B cell (primary cell): Measurements from ENCODE around the gene ARHGEF3. TPM values are rescaled to one million over a fixed set of nuclear protein-coding genes. Genes with fewer than 3 reads are reported as not detected.

Experiments
- ATAC-seq: fragments of 200-7000 bp; cut with Tn5 transposase; one replicate; pipeline ENCODE4 v1.10.0; 2021; ENCODE audit warnings: low read depth, mild to moderate bottlenecking, moderate number of reproducible peaks, moderate library complexity
- CTCF ChIA-PET: fragments of 350-600 bp; sonication (Branson Sonifier 250); formaldehyde crosslinking; loops from one replicate; lab custom pipeline; 2021; ENCODE audit warnings: antibody characterized with exemption, inconsistent platforms; lab: Charles Lee
- POLR2A ChIA-PET: fragments of 350-600 bp; sonication (Branson Sonifier 250); formaldehyde crosslinking; loops from one replicate; lab custom pipeline; 2021; ENCODE audit warnings: antibody characterized with exemption; lab: Charles Lee
- DNase-seq: peaks from one replicate; pipeline ENCODE4 v3.0.0; 2013
- H2AFZ ChIP-seq: 2 replicates; pipeline ENCODE4 v1.6.1; 2012; ENCODE audit warnings: mild to moderate bottlenecking, low read depth, low read length; ENCODE audit not compliant: insufficient read depth, poor library complexity, severe bottlenecking
- H3K27ac ChIP-seq, 2 donors: 1 replicate in 1 of 2; 2 replicates in 1 of 2; pipeline ENCODE4 v1.5.1; 2012 to 2013; ENCODE audit warnings: low read length in 2 of 2, mild to moderate bottlenecking in 2 of 2, moderate library complexity in 1 of 2
- H3K27me3 ChIP-seq, 4 experiments: fragments of 200-600 bp in 1 of 4; sonication (generic) in 1 of 4; replicated peaks in 1 of 4; 1 replicate in 2 of 4; 2 replicates in 2 of 4; pipeline versions ENCODE4 v1.6.1 to v1.7.0; 2013 to 2016; ENCODE audit warnings: low read length in 3 of 4, mild to moderate bottlenecking in 2 of 4, mixed read lengths in 1 of 4, moderate library complexity in 1 of 4; ENCODE audit not compliant: insufficient read depth in 4 of 4, control insufficient read depth in 3 of 4; ENCODE audit errors: control extremely low read depth in 1 of 4
- H3K36me3 ChIP-seq, 2 experiments: replicated peaks in 1 of 2; 1 replicate in 1 of 2; 2 replicates in 1 of 2; pipeline versions ENCODE4 v1.6.1 to v1.7.1; 2013; ENCODE audit warnings: low read length in 1 of 2; ENCODE audit not compliant: insufficient read depth in 2 of 2, control insufficient read depth in 1 of 2; ENCODE audit errors: control extremely low read depth in 1 of 2, extremely low read depth in 1 of 2
- H3K4me1 ChIP-seq, 2 donors: fragments of 200-600 bp in 1 of 2; sonication (generic) in 1 of 2; 1 replicate in 1 of 2; 2 replicates in 1 of 2; pipeline versions ENCODE4 v1.5.1 to v1.6.1; 2013 to 2017; ENCODE audit warnings: low read length in 2 of 2; ENCODE audit not compliant: control insufficient read depth in 2 of 2, insufficient read depth in 2 of 2
- H3K4me2 ChIP-seq: replicated peaks from 2 replicates; pipeline ENCODE3; 2012; ENCODE audit warnings: mild to moderate bottlenecking, low read depth, low read length; ENCODE audit not compliant: poor library complexity, severe bottlenecking
- H3K4me3 ChIP-seq, 5 experiments: fragments of 200-600 bp in 1 of 5; sonication (generic) in 1 of 5; 1 replicate in 3 of 5; 2 replicates in 2 of 5; pipeline versions ENCODE4 v1.5.1 to v1.7.0; 2011 to 2016; ENCODE audit warnings: low read length in 4 of 5, mild to moderate bottlenecking in 4 of 5, low read depth in 2 of 5, control low read depth in 1 of 5, moderate library complexity in 1 of 5; ENCODE audit not compliant: insufficient read depth in 1 of 5; ENCODE audit errors: control extremely low read depth in 1 of 5, extremely low read depth in 1 of 5
- H3K79me2 ChIP-seq: fragments of 200-600 bp; sonication (generic); one replicate; pipeline ENCODE4 v1.6.0; 2016; ENCODE audit warnings: low read length; ENCODE audit not compliant: control insufficient read depth, insufficient read depth
- H3K9ac ChIP-seq: fragments of 200-600 bp; sonication (generic); 2 replicates; pipeline ENCODE4 v1.6.1; 2017; ENCODE audit warnings: mild to moderate bottlenecking, low read length, moderate library complexity
- H3K9me3 ChIP-seq, 3 donors: one replicate each; pipeline versions ENCODE4 v1.6.1 to v1.7.1; 2013; ENCODE audit warnings: low read length in 2 of 3; ENCODE audit not compliant: control insufficient read depth in 2 of 3, insufficient read depth in 1 of 3; ENCODE audit errors: control extremely low read depth in 1 of 3
- H4K20me1 ChIP-seq: 2 replicates; pipeline ENCODE4 v1.6.0; 2012; ENCODE audit warnings: mild to moderate bottlenecking, low read length; ENCODE audit not compliant: insufficient read depth, control insufficient read depth, poor library complexity, severe bottlenecking
- H3K27ac Mint-ChIP-seq: one replicate; pipeline ENCODE4 v1.8.0; 2021; ENCODE audit warnings: mixed read lengths
- H3K27me3 Mint-ChIP-seq: one replicate; pipeline ENCODE4 v1.8.0; 2021; ENCODE audit warnings: mixed read lengths
- H3K4me1 Mint-ChIP-seq: one replicate; pipeline ENCODE4 v1.8.0; 2021; ENCODE audit warnings: mixed read lengths
- H3K4me3 Mint-ChIP-seq: one replicate; pipeline ENCODE4 v1.8.0; 2021; ENCODE audit warnings: mixed read lengths
- H3K9me3 Mint-ChIP-seq: one replicate; pipeline ENCODE4 v1.8.0; 2022; ENCODE audit warnings: mixed read lengths; ENCODE audit not compliant: insufficient read depth
- CTCF ChIP-seq: fragments of 200-600 bp; IDR thresholded peaks from one replicate; pipeline ENCODE4 v1.8.0; 2022; ENCODE audit warnings: antibody characterized with exemption, mild to moderate bottlenecking
- EZH2 ChIP-seq: IDR thresholded peaks from 2 replicates; pipeline ENCODE4 v1.6.1; 2012; ENCODE audit warnings: borderline replicate concordance, low read depth, mild to moderate bottlenecking, moderate library complexity, low read length; ENCODE audit not compliant: insufficient read depth, poor library complexity, severe bottlenecking
- whole genome bisulfite sequencing: methylation state at CpG from one replicate; pipeline ENCODE4 v1.1.5; 2013; ENCODE audit warnings: missing lambda C conversion rate; ENCODE audit not compliant: insufficient coverage; 5-methylcytosine and 5-hydroxymethylcytosine counted together
- intact Hi-C: fragments of 100-400 bp; cut with micrococcal nuclease; formaldehyde crosslinking; loops from one replicate; pipeline ENCODE4 v1.10.0; 2022
- polyA plus RNA-seq: library from polyadenylated mRNA; depleted of rRNA; stranded (reverse); fragments of >200 nt; gene quantifications from 2 replicates; pipeline ENCODE4 v1.2.3, GENCODE V29; 2012
- total RNA-seq, 2 donors: library from RNA; stranded (reverse); fragments of 120-200 nt in 1 of 2; gene quantifications; 1 replicate in 1 of 2; 2 replicates in 1 of 2; pipeline versions ENCODE4 v1.2.3 to v1.2.4, GENCODE V29; 2013 to 2022

The ARHGEF3 gene
- total and polyA plus RNA-seq, 2 donors (not counting 1 experiment from before 2014, with no cell fraction given) = 30.8 to 33.5 TPM

- no peaks in the 10 kb centered on the region for H3K4me1 ChIP-seq
- H3K4me1 Mint-ChIP-seq = peaks cover 3% of the 10 kb centered on the region
- H3K79me2 ChIP-seq = no peaks in the 10 kb centered on the region
- H3K9ac ChIP-seq = no peak overlapping the region
- intact Hi-C loops = no loop called here
- H3K9me3 ChIP-seq = peaks cover 0 to 4% (median 2%) of the 10 kb centered on the region in 3 donors
- H3K27me3 ChIP-seq = no peaks in the 10 kb centered on the region
- H2AFZ ChIP-seq = no peak overlapping the region
- TF ChIP-seq CTCF (no peak), EZH2 (no peak)
- H3K36me3 ChIP-seq = no peaks in the 10 kb centered on the region
- no peak overlapping the region for H3K4me2 ChIP-seq
- H3K27ac ChIP-seq = no peak overlapping the region
- peaks cover 1% of the 10 kb centered on the region for H3K9me3 Mint-ChIP-seq
- no peaks in the 10 kb centered on the region for H3K27me3 Mint-ChIP-seq
- no peaks in the 10 kb centered on the region for H4K20me1 ChIP-seq
- ATAC-seq (no peak), DNase-seq (no peak)
- H3K4me3 ChIP-seq = no peak overlapping the region
- CTCF ChIA-PET = no interaction called here
- H3K4me3 Mint-ChIP-seq = no peak overlapping the region
- WGBS = 100% methylated on average over 1 of the region's 2 CpGs
- POLR2A ChIA-PET = no interaction called here
- no peak overlapping the region for H3K27ac Mint-ChIP-seq
These were observed 43.8 kb upstream of the ARHGEF3 start for GRCh38 chr3:56845505-56845904.

- ATAC-seq = no peak
- no peaks in the 10 kb centered on the region for H4K20me1 ChIP-seq
- H3K9me3 ChIP-seq = peaks cover 0 to 4% (median 2%) of the 10 kb centered on the region in 3 donors
- Mint-ChIP-seq H3K4me3 (no peak overlapping the region), H3K9me3 (peaks cover 1% of the 10 kb centered on the region), H3K27ac (no peak overlapping the region), H3K27me3 (no peaks in the 10 kb centered on the region), H3K4me1 (peaks cover 3% of the 10 kb centered on the region)
- POLR2A ChIA-PET = no interaction called here
- TF ChIP-seq CTCF (no peak), EZH2 (no peak)
- H3K27ac ChIP-seq = no peak overlapping the region
- no peak overlapping the region for H3K4me2 ChIP-seq
- H3K27me3 ChIP-seq = no peaks in the 10 kb centered on the region
- no peaks in the 10 kb centered on the region for H3K36me3 ChIP-seq
- intact Hi-C loops = no loop called here
- H2AFZ ChIP-seq = no peak overlapping the region
- CTCF ChIA-PET = no interaction called here
- H3K9ac ChIP-seq = no peak overlapping the region
- no peak for DNase-seq
- no peak overlapping the region for H3K4me3 ChIP-seq
- H3K79me2 ChIP-seq = no peaks in the 10 kb centered on the region
- no peaks in the 10 kb centered on the region for H3K4me1 ChIP-seq
These were observed 42.8 kb upstream of the ARHGEF3 start for GRCh38 chr3:56844536-56844935.
